DMS79 (cell line): ENCODE data around the gene LIN7A.
A peak's percentile ranks its signal among the peaks of the same experiment; 100 is the strongest.

Source experiments
- DNase-seq: peaks from one replicate; lab custom pipeline; 2025; lab: John Stamatoyannopoulos, UW

Gene LIN7A

DNA sequence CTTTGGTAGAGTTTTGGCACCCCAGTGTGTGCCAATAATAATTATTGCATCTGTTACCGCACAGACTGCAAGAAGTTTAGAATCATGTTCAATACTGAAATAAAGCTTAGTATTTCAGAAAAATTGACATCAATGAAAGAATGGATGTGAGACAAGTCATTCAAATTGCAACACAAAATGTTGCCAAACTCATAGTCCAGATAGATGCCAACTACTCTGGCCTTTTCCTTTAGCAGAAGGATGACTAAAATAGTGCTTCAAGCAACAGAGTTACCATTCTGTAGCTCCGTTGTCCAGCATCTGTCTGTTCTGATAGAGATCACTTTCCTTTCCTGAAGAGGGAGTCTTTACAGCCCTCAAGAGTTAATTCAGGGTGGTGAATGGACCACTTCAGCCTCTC is 77.5 kb downstream of the LIN7A start:
- DNase-seq, result peak; percentile 66

GRCh38 chr12:80858356-80858755 is 79.4 kb downstream of the LIN7A start:
- DNase-seq, result no peak

GRCh38 chr12:80857311-80857710 is 80.4 kb downstream of the LIN7A start:
- no peak for DNase-seq

DNA sequence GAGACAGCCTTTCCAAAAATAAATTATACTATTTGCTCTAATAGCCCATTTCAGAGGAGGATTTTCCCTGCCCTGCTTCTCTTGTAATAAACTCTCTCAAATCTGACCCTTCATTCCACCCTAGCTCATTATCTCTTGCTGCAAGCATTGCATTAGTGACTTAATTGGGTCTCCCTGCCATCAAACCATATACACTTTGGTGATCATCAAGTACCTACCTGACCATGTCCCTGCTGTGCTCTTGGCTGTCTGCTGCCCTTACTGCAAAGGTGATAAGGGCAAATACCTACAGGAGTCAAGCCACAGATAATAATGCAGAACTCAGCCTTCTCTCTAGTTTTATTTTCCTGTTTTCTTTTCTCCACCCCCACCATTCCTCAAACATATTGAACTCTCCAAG is 88.4 kb downstream of the LIN7A start:
- DNase-seq, result no peak

DNA sequence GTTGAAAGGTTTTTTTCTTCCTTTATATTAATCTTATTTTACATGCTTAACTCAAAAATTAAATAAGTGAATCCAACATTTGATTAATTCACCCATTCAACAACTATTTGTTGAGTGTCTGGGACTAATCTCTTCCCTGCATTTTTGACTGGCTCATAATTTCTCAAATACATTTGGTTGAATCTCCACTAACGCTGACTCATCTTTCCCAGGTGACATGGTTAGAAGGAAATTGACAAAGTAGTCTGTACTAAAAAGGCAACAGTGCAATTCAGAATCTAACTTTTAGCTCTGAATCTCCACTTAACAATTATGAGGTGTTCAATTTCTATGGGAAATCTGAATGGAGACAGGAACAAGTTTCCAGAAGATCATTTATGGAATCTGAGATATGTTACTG is 88.9 kb downstream of the LIN7A start:
- DNase-seq, result no peak

DNA sequence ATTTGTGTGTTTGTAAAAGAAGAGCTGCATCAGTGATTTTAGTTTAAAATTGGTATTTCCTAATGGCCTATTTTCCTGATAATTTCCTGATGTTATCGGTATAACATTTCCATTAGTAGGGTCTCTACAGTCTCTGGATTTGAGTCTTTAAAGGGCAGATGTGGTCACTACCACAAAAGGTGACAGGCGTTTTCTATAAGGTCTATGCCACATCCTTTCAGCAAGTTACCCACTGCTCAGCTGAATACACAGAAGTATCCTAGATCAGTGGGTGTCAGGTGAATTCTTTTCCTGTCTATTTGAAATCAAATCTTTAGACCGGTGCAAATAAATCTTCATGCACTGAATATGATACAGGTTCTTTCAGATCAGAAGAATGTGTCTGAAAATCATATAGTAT is 90.2 kb downstream of the LIN7A start:
- no peak for DNase-seq

DNA sequence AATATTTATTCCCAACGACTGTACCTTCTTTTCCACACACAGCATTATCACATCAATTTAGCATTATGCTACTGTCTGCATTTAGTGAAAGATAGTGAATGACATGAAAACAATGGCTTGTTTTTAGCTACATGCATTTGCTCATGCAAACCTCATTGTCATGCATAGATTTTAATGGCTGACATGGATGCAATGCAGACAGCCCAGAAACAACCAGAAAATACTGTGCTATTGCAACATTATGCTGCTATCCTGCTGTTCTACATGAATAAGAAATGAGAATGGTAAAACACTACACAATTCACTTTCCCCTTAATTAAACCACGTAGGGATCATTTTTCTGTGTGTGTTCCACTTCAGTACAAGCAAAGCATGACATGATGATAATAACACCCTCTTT is 90.8 kb downstream of the LIN7A start:
- DNase-seq, result peak; percentile 86

DNA sequence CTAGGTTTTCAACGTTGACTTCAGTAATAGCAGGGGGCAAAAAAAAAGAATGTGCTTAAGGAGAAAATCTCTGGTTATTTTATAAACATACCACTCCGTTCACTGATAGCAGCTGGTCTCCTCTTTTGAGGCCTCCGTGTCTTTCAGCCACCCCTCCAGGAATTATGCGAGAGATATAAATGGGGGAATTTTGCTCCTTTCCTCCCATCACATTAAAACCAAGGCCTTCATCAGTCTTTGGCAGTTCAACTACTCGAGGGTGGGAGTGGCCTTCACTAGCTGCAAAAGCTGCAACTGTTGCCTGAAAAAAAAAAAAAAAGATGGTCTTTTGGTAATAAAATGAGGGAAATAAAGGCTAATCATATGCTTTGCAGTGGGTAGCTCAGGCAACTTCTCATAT is 92.1 kb downstream of the LIN7A start:
- DNase-seq, result no peak

GRCh38 chr12:80843969-80844368 is 93.8 kb downstream of the LIN7A start:
- no peak for DNase-seq

- DNase-seq, result peak; percentile 83
These were observed 99.0 kb downstream of the LIN7A start for GRCh38 chr12:80838708-80839107.

DNA sequence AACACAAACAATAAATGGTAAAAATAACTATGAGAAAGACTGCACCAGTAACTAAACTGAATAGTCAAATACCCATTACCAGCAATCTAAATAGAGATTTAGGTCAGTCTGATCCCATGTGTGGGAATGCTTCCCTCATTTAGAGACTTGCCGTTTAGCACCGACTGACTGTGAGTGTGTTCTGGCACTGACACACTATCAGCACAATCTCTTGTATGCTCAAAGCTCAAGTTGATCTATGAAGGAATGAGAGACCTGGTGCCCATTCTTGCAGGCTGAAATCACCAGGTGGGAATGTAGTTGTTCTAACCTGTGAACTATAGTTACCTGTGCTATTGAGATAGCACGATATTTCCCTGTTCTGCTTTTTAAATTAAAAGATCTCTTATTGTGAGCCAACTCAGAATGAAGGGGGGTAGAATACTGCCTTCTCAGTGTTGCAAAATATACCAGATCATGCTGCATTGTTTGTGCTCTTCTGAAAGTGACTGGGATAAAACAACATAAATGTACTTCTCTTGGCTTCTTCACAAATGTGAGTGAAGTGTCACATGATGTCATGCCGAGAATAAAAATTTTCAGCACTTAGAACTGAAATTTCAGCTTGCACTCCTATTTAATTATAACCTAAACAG is 99.6 kb downstream of the LIN7A start:
- no peak for DNase-seq

DNA sequence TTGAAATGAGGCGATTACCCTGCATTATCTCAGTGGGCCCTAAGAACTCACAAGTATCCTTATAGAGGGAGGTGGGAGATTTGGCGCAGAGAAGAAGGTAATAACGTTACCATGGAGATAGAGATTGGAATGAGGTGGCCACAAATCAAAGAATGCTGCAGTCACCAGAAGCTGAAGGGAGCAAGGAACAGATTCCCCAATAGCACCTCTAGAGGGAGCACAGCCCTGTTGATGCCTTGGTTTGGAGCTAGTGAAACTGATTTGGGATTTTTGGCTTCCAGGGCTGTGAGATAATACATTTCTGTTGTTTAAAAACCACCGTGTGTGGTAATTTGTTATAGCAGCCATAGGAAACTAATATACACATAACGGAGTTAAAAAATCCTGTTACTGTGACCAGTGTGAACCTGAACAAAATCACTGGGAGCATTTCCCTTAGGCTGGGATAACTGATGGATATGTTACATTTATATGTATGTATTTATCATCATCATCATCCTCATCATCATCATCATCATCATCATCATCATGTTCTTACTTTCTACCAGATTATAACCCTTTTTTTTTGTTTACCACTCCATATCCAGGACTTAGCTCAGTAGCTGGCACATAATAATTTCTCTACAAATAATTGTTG is 100.3 kb downstream of the LIN7A start:
- DNase-seq, result no peak

GRCh38 chr12:80834724-80835123 is 103.0 kb downstream of the LIN7A start:
- no peak for DNase-seq

- DNase-seq, result no peak
These were observed 107.1 kb downstream of the LIN7A start for GRCh38 chr12:80830533-80831088.

DNA sequence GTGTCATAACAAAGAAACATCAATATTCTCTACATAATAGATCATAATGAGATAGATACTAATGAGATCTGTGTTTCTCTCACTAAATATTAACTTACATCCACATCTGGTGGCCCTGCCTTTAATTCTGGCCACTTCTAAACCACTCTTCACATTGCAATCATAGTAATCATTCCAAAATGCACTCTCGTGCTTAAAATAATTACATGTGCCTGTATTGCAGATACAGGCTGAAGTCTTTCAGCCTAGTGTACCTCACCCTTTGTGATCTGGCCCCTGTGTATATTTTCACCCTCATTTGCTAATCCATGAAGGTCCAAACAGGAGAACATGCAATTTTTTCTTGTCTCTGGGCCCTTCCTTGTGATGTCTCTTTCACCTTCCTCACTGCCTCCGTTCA is 108.0 kb downstream of the LIN7A start:
- DNase-seq, result no peak

GRCh38 chr12:80825506-80825905 is 112.2 kb downstream of the LIN7A start:
- no peak for DNase-seq

DNA sequence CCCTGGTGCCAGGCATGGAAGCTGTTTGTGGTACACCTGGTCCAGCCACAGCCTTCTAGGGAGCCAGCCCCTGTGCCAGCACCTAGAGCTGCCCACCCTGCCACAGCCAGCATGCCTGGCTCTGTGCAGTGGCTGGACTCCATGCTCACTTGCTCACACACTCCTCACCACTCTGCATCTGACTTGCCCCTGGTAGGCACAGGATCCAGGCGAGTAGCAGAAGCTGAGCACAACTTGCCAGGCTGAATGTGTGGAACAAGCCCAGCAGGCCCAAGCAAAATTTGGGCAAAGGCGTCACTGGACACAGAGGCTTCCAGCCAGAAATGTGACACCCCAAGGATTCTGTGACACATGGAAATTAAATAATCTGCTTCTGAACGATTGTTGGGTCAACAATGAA is 114.3 kb downstream of the LIN7A start:
- no peak for DNase-seq

DNA sequence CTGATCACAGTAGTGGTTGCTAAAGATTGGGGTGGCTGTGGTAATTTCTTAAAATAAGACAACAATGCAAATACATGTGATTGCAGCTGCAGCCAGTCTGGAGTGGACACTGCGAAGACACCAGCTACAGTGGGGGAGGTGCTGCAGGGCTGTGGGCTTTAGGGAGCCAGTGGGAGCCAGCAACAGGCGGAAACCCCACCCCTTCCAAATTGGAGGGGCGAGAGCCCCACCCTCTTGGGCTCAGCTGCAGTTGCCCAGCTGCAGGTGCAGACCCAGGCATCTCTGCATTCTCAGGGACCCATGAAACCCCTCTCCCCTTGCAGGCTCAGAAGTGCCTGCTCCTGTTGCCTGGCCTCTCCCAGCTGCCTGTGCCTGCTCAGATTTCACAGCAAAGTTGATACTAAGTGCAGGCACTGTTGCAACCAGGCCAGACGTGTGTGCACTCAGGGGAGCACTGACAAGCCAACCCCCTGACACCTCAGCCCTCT is 116.2 kb downstream of the LIN7A start:
- no peak for DNase-seq

DNA sequence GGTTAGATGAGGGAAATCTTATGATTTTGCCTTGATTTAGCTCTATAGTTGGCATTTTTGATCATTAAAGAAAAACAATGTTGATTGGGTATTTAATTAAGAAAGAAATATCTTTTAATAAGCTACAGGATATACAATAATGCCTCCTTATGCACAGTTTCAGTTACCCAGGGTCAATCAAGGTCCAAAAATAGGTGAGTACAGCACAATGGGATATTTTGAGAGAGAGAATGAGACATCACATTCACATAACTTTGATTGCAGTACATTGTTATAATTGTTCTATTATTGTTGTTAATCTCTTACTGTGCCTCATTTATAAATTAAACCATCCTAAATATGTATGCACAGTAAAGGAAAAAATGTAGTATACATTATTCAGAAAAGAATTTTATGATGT is 118.9 kb downstream of the LIN7A start:
- DNase-seq, result no peak

DNA sequence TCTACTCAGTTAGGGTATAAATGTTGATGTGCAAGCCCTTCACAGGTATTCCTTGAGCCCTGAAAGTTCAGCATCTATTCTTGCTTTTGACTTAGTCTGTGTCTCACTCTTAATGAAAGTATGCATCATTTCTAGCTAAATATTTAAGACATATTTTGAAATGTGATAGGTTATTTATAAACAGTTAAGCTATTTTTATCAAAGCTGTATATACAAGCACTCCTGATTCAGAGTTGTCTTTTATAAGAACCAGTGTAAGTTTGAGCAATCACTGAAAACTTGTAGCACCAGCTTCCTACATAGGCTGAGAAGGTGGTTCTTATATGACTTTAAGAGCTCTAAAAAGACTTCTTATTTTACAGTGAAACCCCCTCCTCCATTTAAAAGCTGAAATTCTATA is 122.4 kb downstream of the LIN7A start:
- no peak for DNase-seq

GRCh38 chr12:80814453-80814852 is 123.3 kb downstream of the LIN7A start:
- DNase-seq, result no peak

DNA sequence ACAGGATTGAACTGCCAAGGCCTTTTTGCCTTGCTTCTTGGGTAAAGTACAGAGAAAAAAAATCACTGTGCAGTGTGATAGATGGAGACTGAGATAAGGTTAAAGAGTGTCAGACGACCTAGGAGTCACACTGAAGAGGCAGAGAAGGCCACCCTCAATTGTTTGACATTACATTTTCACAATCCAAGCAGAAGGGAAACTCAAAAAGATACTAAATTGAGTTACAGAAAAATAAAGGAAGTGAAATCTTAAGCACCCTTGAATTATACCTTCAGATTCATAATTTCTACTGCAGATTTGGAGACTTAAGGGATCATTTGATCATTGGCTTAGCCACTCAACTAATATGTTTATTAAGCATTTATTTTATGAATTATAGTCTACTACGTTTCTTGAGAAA is 123.9 kb downstream of the LIN7A start:
- DNase-seq, result no peak

- DNase-seq, result no peak
These were observed 125.6 kb downstream of the LIN7A start for GRCh38 chr12:80811957-80812708.
